K562 (cell line): Measurements from ENCODE around the gene OGT. TPM values are rescaled to one million over a fixed set of nuclear protein-coding genes. Genes with fewer than 3 reads are reported as not detected.

ENCODE experiments used
- LCOR ChIP-seq: sonication (generic); formaldehyde crosslinking; IDR thresholded peaks from 2 replicates; pipeline ENCODE4 v1.8.0; 2022; ENCODE audit warnings: mild to moderate bottlenecking, missing genetic modification reagents
- MAFG ChIP-seq: fragments of 450-650 bp; conservative IDR thresholded peaks from 2 replicates; pipeline ENCODE4 v1.6.1; 2016; ENCODE audit warnings: missing genetic modification characterization, missing compliant biosample characterization
- NFE2L1 ChIP-seq: fragments of 450-650 bp; IDR thresholded peaks from 2 replicates; pipeline ENCODE4 v1.6.1; 2016; ENCODE audit warnings: missing genetic modification characterization, low read depth, mild to moderate bottlenecking, missing compliant biosample characterization, moderate library complexity, borderline replicate concordance
- RBM17 ChIP-seq: fragments of 200-400 bp; formaldehyde crosslinking; IDR thresholded peaks from 2 replicates; pipeline ENCODE4 v1.6.1; 2017; ENCODE audit warnings: low read depth, mild to moderate bottlenecking, low read length, borderline replicate concordance
- SMAD4 ChIP-seq: fragments of 250-450 bp; sonication (Bioruptor Pico); conservative IDR thresholded peaks from 2 replicates; pipeline ENCODE4 v1.8.0; 2021; ENCODE audit warnings: inconsistent platforms, mild to moderate bottlenecking, moderate library complexity
- SMARCA4 ChIP-seq: fragments of 450-650 bp; IDR thresholded peaks from 2 replicates; pipeline ENCODE4 v1.6.1; 2016
- TBL1XR1 ChIP-seq, 2 experiments: IDR thresholded peaks; 2 replicates each; pipeline ENCODE4 v1.6.1; 2012; ENCODE audit warnings: improper control_type of control experiment in 2 of 2, low read length in 2 of 2, mild to moderate bottlenecking in 1 of 2
- TCF7 ChIP-seq: sonication (generic); IDR thresholded peaks from 2 replicates; pipeline ENCODE4 v1.6.1; 2016; ENCODE audit warnings: antibody characterized with exemption, borderline replicate concordance
- ZNF41 ChIP-seq: fragments of 250-450 bp; sonication (Bioruptor Pico); conservative IDR thresholded peaks from 2 replicates; pipeline ENCODE4 v1.4.0; 2020; ENCODE audit warnings: mild to moderate bottlenecking
- polyA plus RNA-seq, 8 experiments: library from polyadenylated mRNA; depleted of rRNA in 4 of 8; stranded (reverse) in 5 of 8; unstranded in 3 of 8; fragments of >200 nt; fragmentation: Nextera tagmentation in 2 of 8; fragmentation: Illumina TruSeq in 1 of 8; extraction: Ambion mirVana in 2 of 8; extraction: Trizol in 1 of 8; gene quantifications; 2 replicates each; pipeline versions ENCODE4 v1.2.1 to v1.2.3, GENCODE V29; 2011 to 2014; ENCODE audit warnings: inconsistent platforms in 1 of 8, missing spikeins in 1 of 8
- total RNA-seq, 7 experiments: library from RNA; depleted of rRNA in 6 of 7; stranded (reverse); fragments of >200 nt in 6 of 7; fragmentation: Illumina TruSeq in 2 of 7; extraction: Trizol in 2 of 7; gene quantifications; 2 replicates each; pipeline versions ENCODE4 v1.2.1 to v1.2.3, GENCODE V29; 2011 to 2021; ENCODE audit warnings: low replicate concordance in 1 of 7
- TF ChIP-seq, protein P1 (sequence below), 2 experiments: fragments of 450-650 bp; IDR thresholded peaks; 2 replicates each; pipeline ENCODE4 v1.6.1; 2016
- TF ChIP-seq, protein P2 (sequence below), 2 experiments: fragments of 450-650 bp; conservative IDR thresholded peaks; 2 replicates each; pipeline ENCODE4 v1.6.1; 2017; ENCODE audit warnings: mild to moderate bottlenecking in 2 of 2, moderate library complexity in 2 of 2
- TF ChIP-seq, protein P3 (sequence below): fragments of 450-650 bp; conservative IDR thresholded peaks from 2 replicates; pipeline ENCODE4 v1.6.1; 2016; ENCODE audit warnings: missing genetic modification characterization, low read depth, mild to moderate bottlenecking, control low read depth, missing compliant biosample characterization

The OGT gene
- total and polyA plus RNA-seq, 9 of the 15 experiments (the other 6 are each of a cell fraction or from before 2014, with no cell fraction given) = 38.9 to 347 (median 117) TPM

DNA sequence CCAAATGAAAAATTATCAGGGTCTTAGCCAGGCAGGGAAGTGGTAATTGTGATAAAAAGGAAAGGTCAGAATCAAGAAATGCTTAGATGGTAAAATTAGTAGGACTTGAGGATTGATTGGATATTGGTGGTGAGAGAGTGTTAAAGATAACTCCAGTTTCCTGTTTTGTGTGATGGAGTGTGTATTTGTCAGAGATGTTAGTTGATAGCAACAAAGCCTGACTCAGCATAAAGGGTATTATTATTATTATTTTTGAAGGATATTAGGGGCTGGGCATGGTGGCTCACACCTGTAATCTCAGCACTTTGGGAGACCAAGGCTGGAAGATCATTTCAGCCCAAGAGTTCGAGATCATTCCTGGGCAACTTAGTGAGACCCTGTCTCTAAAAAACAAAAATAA is 23.6 kb upstream of the OGT start (continued):
- TF ChIP-seq, protein P1, sequence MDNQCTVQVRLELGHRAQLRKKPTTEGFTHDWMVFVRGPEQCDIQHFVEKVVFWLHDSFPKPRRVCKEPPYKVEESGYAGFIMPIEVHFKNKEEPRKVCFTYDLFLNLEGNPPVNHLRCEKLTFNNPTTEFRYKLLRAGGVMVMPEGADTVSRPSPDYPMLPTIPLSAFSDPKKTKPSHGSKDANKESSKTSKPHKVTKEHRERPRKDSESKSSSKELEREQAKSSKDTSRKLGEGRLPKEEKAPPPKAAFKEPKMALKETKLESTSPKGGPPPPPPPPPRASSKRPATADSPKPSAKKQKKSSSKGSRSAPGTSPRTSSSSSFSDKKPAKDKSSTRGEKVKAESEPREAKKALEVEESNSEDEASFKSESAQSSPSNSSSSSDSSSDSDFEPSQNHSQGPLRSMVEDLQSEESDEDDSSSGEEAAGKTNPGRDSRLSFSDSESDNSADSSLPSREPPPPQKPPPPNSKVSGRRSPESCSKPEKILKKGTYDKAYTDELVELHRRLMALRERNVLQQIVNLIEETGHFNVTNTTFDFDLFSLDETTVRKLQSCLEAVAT (IDR thresholded peaks at IDR 0.05) = no peak
- TF ChIP-seq, protein P2, sequence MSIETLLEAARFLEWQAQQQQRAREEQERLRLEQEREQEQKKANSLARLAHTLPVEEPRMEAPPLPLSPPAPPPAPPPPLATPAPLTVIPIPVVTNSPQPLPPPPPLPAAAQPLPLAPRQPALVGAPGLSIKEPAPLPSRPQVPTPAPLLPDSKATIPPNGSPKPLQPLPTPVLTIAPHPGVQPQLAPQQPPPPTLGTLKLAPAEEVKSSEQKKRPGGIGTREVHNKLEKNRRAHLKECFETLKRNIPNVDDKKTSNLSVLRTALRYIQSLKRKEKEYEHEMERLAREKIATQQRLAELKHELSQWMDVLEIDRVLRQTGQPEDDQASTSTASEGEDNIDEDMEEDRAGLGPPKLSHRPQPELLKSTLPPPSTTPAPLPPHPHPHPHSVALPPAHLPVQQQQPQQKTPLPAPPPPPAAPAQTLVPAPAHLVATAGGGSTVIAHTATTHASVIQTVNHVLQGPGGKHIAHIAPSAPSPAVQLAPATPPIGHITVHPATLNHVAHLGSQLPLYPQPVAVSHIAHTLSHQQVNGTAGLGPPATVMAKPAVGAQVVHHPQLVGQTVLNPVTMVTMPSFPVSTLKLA (conservative IDR thresholded peaks at IDR 0.05) = no peak
- TF ChIP-seq SMARCA4 (no peak), LCOR (CRISPR knock-in tag) (no peak), MAFG (peak; percentile 74), TCF7 (no peak), TBL1XR1 (IDR thresholded peaks at IDR 0.05; ENCODE audit: low read length in 2 of 2) (no peak), NFE2L1 (tag) (no peak), SMAD4 (no peak), ZNF41 (no peak), RBM17 (no peak)
- TF ChIP-seq, protein P3, sequence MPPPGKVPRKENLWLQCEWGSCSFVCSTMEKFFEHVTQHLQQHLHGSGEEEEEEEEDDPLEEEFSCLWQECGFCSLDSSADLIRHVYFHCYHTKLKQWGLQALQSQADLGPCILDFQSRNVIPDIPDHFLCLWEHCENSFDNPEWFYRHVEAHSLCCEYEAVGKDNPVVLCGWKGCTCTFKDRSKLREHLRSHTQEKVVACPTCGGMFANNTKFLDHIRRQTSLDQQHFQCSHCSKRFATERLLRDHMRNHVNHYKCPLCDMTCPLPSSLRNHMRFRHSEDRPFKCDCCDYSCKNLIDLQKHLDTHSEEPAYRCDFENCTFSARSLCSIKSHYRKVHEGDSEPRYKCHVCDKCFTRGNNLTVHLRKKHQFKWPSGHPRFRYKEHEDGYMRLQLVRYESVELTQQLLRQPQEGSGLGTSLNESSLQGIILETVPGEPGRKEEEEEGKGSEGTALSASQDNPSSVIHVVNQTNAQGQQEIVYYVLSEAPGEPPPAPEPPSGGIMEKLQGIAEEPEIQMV (tag) = no peak
